ENCODE results near the gene PDE1C.

The PDE1C gene

DNA sequence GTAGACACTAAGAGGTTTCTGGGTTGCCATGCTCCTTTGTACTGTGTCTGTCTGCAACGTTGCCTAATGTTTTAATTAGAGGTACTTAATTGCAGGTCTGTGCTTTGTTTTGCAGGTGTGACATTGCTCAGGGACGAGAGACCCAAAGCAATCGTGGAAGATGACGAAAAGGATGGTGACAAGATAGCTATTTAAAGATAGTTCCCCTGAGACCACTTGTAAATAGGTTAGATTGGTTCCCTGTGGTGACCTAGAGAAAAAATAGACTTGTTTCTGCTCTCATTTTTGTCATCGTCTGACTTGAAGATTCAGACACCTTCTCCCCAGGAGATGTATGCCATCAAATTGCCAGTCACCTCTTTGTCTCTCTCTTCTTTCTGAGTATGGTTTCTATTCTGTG lies 363.1 kb downstream of the PDE1C start:
- H3K9ac ChIP-seq (ENCODE audit: low read depth, low read length), result no peak overlapping the region
- H3K9me3 ChIP-seq (ENCODE audit: control insufficient read depth, insufficient read depth, low read length), result peaks cover 2% of the 10 kb centered on the region; the same call in 1 of the 2 replicates
- H3K36me3 ChIP-seq (ENCODE audit: insufficient read depth, low read length), result no peaks in the 10 kb centered on the region
- peaks cover 13% of the 10 kb centered on the region; the same call in 1 of the 2 replicates for H3K4me1 ChIP-seq (ENCODE audit: insufficient read depth, low read length)

DNA sequence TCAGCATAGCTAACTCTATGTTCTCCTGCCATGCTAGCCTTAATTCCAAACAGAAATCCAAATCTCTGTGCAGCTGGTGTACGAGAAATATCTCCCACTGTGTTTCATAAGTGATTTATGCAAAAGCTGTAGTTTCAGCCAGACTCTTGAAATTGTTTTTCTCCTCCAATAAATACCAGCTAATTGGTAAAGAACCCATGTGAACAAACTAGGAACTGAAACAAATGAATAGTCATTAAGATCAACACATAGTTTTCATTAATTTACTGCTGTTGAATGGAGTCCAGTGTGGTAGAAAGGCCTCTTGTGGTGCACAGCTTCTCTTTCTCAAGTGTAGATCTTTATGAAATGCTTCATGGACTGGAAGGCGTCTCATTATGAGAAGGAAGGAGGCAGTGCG lies 364.8 kb downstream of the PDE1C start:
- Histone ChIP-seq H3K9me3 (ENCODE audit: control insufficient read depth, insufficient read depth, low read length) (no peaks in the 10 kb centered on the region), H3K9ac (ENCODE audit: low read depth, low read length) (no peak overlapping the region), H3K4me1 (ENCODE audit: insufficient read depth, low read length) (peaks cover 6% of the 10 kb centered on the region; the same call in 1 of the 2 replicates), H3K36me3 (ENCODE audit: insufficient read depth, low read length) (no peaks in the 10 kb centered on the region)

DNA sequence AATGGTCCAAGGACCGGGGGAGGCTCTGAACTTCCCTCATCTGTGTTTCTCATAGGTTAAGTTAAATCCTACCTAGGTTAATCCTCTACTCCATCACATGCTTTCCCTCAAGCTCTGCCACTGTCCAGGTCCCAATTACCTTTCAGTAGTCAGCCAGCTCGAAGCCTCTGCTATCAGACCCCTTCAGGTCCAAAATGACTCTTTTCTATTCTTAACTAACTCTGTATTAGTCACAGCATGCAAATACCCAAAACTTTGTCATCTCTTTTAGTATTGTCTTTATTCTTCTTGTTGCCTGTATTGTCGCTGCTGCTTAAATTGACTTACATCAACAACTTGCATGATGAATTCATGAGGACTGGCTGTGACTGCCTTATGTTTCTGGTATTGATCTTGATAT lies 367.9 kb downstream of the PDE1C start:
- no peaks in the 10 kb centered on the region for H3K9me3 ChIP-seq (ENCODE audit: control insufficient read depth, insufficient read depth, low read length)
- no peaks in the 10 kb centered on the region for H3K36me3 ChIP-seq (ENCODE audit: insufficient read depth, low read length)
- H3K4me1 ChIP-seq (ENCODE audit: insufficient read depth, low read length), result no peaks in the 10 kb centered on the region
- H3K9ac ChIP-seq (ENCODE audit: low read depth, low read length), result no peak overlapping the region
